GM21529 (cell line): Measurements from ENCODE around the gene FASTKD1.
"Not testable (repeated sequence)": the region's sequence is repeated elsewhere in the genome, so short reads cannot be mapped to it uniquely, and the experiment has no call there.

ENCODE experiments used
- ATAC-seq: cut with Tn5 transposase; IDR thresholded peaks from one replicate; pipeline ENCODE4 v1.9.1; 2021; ENCODE audit not compliant: unreplicated experiment

FASTKD1 gene, protein sequence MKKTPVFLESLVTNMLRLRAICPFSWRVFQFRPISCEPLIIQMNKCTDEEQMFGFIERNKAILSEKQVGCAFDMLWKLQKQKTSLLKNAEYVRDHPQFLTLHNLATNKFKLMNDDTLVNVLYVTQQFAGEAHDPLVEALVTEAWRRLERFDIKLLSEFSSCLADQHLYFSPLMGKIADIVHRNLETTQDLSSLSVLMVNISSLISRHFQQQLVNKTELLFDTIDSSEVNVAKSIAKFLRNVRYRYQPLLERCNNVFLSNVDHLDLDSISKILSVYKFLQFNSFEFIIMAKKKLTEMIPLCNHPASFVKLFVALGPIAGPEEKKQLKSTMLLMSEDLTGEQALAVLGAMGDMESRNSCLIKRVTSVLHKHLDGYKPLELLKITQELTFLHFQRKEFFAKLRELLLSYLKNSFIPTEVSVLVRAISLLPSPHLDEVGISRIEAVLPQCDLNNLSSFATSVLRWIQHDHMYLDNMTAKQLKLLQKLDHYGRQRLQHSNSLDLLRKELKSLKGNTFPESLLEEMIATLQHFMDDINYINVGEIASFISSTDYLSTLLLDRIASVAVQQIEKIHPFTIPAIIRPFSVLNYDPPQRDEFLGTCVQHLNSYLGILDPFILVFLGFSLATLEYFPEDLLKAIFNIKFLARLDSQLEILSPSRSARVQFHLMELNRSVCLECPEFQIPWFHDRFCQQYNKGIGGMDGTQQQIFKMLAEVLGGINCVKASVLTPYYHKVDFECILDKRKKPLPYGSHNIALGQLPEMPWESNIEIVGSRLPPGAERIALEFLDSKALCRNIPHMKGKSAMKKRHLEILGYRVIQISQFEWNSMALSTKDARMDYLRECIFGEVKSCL

GRCh38 chr2:169573160-169573973 lies at the start of gene FASTKD1:
TSS of gene FASTKD1 (minus strand) at chr2:169573865. CDS start at chr2:169572029, 1,836 bp downstream.
- ATAC-seq = peak; percentile 99

GRCh38 chr2:169623235-169623634 lies 49.6 kb upstream of the FASTKD1 start:
- no peak for ATAC-seq

DNA sequence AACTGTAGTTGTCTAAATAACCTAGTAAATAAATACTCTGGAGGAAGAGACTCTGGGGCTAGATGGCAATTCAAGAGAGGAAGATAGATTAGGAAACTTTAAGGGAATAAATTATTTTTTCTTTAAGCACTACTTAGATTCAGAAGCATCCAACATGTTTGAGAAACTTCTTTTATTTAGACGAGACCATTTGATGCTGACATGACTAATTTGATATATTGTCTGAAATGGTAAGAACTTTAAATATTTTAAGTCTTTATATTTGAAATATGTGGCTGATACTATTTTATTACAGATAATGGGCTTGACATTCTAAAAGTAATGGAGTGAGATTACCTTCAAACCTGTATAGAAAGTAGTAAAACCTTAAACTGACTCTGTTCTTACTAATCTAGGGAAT lies 46.8 kb upstream of the FASTKD1 start:
- ATAC-seq = no peak

DNA sequence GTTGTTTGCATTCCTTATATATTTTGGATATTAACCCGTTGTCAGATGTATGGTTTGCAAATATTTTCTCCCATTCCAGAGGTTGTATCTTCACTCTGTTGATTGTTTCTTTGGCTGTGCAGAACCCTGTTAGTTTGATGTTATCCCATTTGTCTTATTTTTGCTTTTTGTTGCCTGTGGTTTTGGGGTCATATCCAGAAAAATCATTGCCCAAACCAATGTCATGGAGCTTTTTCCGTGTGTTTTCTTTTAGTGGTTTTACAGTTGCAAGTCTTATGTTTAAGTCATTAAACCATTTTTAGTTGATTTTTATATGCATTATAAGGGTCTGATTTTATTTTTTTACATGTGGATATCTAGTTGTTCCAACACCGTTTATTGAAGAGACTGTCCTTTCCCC lies 46.3 kb upstream of the FASTKD1 start:
- no peak for ATAC-seq

DNA sequence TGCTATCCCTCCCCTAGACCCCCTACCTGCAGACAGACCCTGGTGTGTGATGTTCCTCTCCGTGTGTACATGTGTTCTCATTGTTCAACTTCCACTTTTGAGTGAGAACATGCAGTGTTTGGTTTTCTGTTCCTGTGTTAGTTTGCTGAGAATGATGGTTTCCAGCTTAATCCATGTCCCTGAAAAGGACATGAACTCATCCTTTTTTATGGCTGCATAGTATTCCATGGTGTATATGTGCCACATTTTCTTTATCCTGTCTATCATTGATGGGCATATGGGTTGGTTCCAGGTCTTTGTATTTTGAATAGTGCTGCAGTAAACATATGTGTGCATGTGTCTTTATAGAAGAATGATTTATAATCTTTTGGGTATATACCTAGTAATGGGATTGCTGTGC lies 42.3 kb upstream of the FASTKD1 start:
- ATAC-seq = not testable (repeated sequence)

GRCh38 chr2:169613876-169614275 lies 40.2 kb upstream of the FASTKD1 start:
- no peak for ATAC-seq

GRCh38 chr2:169609264-169609663 lies 35.6 kb upstream of the FASTKD1 start:
- ATAC-seq = no peak

DNA sequence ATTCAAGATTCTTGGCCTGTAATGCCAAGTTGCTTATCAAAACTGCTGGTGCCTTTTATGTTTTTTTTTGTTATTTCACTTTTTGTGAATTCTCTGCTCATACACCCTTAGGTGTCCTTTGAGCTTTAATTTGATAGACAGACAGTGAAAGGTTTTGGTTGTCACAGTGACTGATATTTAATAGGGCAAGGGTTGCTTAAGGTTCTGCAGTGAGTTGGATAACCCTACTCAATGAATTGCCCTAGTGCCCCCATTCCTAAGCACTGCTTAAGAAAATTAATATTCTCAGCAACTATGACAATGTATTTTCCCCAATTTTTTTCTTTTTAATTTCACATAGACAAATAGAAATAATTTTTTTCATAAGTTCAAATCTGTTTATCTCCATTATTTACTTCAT lies 25.9 kb upstream of the FASTKD1 start:
- no peak for ATAC-seq

DNA sequence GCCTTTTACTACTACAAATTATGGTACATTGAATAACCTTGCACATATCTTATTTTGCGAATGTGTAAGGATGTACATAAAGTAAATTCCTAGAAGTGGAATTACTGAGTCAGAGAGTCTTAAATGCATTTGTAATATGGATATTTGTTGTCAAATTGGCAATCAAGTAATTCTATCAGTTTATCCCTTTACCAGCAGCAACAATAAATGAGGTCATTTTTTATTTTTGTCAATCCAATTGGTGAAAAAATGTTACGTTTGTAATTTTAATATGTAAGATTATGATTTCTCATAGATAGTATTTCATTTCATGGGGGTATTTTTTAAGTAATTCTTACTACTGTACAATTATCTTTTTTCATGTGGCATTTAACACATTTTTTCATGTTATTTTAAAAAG lies 25.3 kb upstream of the FASTKD1 start:
- ATAC-seq = no peak

DNA sequence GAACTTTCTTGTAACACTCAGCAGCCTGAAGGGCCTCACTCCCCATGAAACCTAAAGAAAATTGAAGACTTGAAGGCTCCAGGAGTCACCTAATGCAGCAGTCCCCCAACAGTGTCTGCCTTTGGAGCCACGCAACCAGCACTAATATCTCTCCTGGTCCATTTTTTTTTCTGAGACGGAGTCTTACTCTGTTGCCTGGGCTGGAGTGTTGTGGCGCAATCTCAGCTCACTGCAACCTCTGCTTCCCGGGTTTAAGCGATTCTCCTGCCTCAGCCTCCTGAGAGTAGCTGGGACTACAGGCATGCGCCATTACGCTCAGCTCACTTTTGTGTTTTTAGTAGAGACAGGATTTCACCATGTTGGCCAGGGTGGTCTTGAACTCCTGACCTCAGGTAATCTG lies 22.9 kb upstream of the FASTKD1 start:
- ATAC-seq = not testable (repeated sequence)

GRCh38 chr2:169590804-169591203 lies 17.1 kb upstream of the FASTKD1 start:
- no peak for ATAC-seq

GRCh38 chr2:169585673-169586072 lies 12.0 kb upstream of the FASTKD1 start:
- ATAC-seq = no peak

DNA sequence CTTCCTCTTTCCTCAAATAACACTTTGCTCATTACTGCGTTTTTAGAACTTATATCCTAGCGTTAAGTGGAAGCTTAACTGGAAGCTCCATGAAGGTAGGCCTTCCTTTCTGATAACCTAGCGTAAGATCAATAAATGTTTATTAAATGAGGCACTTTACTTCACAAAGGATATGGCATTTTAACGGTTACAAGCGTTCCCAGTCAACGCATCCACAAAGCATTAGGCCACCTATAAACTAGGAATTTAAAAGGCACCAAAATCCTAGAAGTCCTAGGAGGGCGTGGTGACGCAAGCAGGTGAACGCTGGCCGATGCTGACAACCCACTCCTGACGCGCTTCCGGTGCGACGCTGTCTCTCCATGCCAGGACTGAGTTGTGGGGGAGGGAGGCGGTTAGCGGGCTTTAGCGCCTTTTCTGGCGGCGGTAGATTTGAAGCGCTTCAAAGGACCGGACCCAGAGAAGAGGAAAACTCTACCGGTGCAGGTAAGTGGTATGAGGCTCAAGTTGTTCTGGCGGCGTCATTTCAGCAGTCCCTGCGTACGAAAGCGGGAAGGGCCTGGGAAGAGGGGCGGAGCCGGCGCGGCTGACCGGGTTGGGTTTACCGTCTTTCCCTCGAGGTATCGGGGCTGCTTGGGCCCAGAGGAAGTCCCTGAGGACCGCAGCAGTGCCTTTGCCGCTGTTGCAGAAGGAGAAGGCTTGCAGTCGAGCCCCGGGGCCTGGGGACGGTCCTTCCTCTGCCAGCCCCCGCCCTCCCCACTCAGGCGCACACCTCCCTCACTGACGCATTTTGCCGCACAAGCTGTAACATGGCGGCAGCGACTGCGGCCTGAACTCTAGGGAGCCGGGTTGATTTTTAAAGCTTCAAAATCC lies 10.6 kb upstream of the FASTKD1 start, which contains the start of gene PPIG:
Gene PPIG (plus strand): TSS at position 347 of the 873 bp plus-strand sequence. CDS start 19,691 bp downstream, outside the sequence.
- peak; percentile 89 for ATAC-seq

GRCh38 chr2:169583518-169583917 lies 9.9 kb upstream of the FASTKD1 start:
- ATAC-seq = no peak

GRCh38 chr2:169582552-169583266 lies 9.0 kb upstream of the FASTKD1 start:
- ATAC-seq = not testable (repeated sequence)

DNA sequence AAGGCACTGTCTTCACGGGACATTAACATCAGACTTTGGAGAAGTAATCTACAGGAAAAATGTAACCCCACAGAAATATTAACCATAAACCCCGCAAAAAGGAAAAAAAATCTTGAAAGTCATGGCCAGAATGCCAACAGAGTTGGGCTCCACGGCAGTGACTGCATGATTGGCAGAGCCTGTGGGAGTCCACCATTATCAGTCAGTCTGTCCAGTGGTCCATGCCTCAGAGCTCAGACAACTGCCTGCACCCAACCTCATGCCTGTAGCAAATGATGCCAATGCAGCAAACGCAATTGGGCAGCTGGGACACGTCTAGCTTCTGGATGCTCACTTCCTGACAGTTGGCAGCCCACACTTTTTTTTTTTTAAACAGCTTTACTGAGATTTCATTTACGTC lies 5.4 kb upstream of the FASTKD1 start:
- no peak for ATAC-seq

- not testable (repeated sequence) for ATAC-seq
These were observed 1.6 kb upstream of the FASTKD1 start for GRCh38 chr2:169575264-169575663.

DNA sequence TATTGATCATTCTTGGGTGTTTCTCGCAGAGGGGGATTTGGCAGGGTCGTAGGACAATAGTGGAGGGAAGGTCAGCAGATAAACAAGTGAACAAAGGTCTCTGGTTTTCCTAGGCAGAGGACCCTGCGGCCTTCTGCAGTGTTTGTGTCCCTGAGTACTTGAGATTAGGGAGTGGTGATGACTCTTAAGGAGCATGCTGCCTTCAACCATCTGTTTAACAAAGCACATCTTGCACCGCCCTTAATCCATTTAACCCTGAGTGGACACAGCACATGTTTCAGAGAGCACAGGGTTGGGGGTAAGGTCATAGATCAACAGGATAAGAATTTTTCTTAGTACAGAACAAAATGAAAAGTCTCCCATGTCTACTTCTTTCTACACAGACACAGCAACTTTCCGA lies 874 bp upstream of the FASTKD1 start:
- ATAC-seq = not testable (repeated sequence)

GRCh38 chr2:169573974-169574299 lies 272 bp upstream of the FASTKD1 start:
- no peak for ATAC-seq

GRCh38 chr2:169572821-169573159 lies 875 bp downstream of the FASTKD1 start:
- ATAC-seq = no peak
